Mononuclear cell (primary cell): ENCODE measurements around the gene USP4. TPM values are rescaled to one million over a fixed set of nuclear protein-coding genes. Genes with fewer than 3 reads are reported as not detected.

ENCODE experiments used
- H3K27me3 ChIP-seq: 2 replicates; pipeline ENCODE4 v1.6.0; 2011; ENCODE audit warnings: low read length, control low read depth; ENCODE audit not compliant: insufficient read depth
- H3K4me1 ChIP-seq: 2 replicates; pipeline ENCODE4 v1.5.1; 2011; ENCODE audit warnings: mild to moderate bottlenecking, low read length, control low read depth; ENCODE audit not compliant: insufficient read depth
- H3K4me3 ChIP-seq: 2 replicates; pipeline ENCODE4 v1.5.1; 2011; ENCODE audit warnings: mild to moderate bottlenecking, low read length, moderate library complexity
- H3K9me3 ChIP-seq: 2 replicates; pipeline ENCODE4 v1.5.1; 2011; ENCODE audit warnings: low read depth, mild to moderate bottlenecking, control low read depth, low read length
- total RNA-seq: library from RNA; depleted of rRNA; stranded (reverse); fragments of >200 nt; gene quantifications from one replicate; pipeline ENCODE4 v1.2.3, GENCODE V29; 2012

Gene USP4
- total RNA-seq, 1 donor: 65.2 TPM

DNA sequence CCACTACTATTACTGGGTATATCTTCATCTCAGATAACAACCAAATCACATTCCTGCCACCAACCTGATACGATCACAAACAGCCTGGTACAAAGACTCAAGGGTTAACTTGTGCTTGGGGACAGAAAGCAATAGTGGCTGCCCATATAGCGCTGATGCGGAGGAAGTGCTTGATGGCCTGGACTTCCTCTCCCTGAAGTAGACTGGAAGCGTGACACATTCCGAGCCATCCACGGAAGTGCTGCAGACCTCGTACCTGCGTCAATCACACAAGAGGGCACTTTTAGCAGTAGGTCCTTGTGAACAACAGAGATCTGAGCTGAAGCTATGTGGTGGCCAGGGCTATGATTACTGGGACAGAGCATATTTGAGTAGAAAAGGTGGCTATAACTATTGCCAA is 45.5 kb downstream of the USP4 start:
- Histone ChIP-seq H3K27me3 (no peaks in the 10 kb centered on the region), H3K4me1 (peaks cover 7% of the 10 kb centered on the region), H3K4me3 (no peak overlapping the region), H3K9me3 (no peaks in the 10 kb centered on the region)

DNA sequence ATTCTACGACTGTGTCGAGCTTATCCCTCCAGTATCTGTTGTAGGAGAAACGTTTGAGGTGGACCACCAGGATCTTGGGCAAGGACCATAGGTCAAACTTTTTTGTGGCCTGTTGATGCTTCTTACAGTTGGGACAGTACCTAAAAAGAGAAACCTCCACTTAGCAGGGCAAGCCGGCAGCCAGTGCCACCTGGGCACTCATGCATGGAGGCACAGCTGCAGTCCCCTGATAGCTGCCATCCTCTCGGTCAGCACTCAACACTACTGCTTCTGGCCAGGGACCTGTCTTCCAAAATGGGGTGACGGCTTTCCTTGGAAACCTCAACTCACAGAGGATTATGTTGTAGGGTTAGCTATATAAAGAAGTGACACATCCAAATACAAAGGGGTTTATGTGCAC is 55.9 kb downstream of the USP4 start:
- Histone ChIP-seq H3K4me1 (no peaks in the 10 kb centered on the region), H3K27me3 (no peaks in the 10 kb centered on the region), H3K4me3 (no peak overlapping the region), H3K9me3 (no peaks in the 10 kb centered on the region)

DNA sequence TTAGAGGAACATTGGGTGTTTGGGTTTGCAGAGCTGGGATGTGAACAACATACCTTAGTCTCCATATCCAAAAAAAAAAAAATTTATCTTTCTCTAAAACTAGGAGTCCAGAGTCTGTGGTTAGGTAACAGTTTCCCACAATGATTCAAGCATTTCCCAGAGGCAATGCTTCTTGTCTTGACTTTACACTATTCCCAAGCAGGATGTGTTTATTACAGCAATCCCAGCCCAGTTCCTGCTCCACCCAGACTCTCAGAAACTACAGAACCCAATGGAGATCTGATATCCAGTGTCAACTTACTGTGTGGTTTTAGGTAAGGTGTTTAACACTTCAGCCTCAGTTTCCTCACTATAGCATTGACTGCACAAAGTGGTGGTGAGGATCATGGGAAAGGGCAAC is 60.5 kb downstream of the USP4 start:
- Histone ChIP-seq H3K4me3 (no peak overlapping the region), H3K27me3 (no peaks in the 10 kb centered on the region), H3K4me1 (peaks cover 19% of the 10 kb centered on the region), H3K9me3 (no peaks in the 10 kb centered on the region)

DNA sequence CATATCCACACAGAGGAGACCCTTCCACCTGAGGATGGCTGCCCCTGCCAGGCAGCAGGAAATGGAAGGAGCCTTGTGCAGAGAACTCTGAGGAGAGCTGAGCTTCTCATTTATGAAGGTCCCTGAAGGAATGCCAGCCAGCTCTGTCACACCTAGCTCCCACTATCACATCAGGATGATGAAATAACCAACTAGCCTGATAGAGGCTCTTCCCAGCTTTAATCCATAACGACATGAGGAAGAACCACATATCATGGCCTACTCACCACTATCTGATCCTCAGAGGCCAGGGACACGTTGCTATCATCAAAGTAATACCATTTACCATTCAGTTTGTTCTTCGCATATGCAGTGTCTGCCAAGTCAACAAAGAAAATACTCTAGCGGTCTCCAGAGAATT is 61.3 kb downstream of the USP4 start:
- Histone ChIP-seq H3K9me3 (no peaks in the 10 kb centered on the region), H3K4me3 (no peak overlapping the region), H3K27me3 (no peaks in the 10 kb centered on the region), H3K4me1 (peaks cover 19% of the 10 kb centered on the region)

GRCh38 chr3:49277383-49277775 is 62.5 kb downstream of the USP4 start:
- no peaks in the 10 kb centered on the region for H3K9me3 ChIP-seq
- H3K4me1 ChIP-seq: peaks cover 19% of the 10 kb centered on the region
- H3K27me3 ChIP-seq: no peaks in the 10 kb centered on the region
- H3K4me3 ChIP-seq: peak overlapping the region; percentile 36

GRCh38 chr3:49276475-49277382 is 63.1 kb downstream of the USP4 start, which contains the start of gene C3orf62:
C3orf62 (minus strand) TSS chr3:49277232; CDS start chr3:49276872, 360 bp downstream.
- no peaks in the 10 kb centered on the region for H3K27me3 ChIP-seq
- no peaks in the 10 kb centered on the region for H3K9me3 ChIP-seq
- peak within 1 kb of the TSS; percentile 36 for H3K4me3 ChIP-seq
- peaks cover 19% of the 10 kb centered on the region for H3K4me1 ChIP-seq

- Histone ChIP-seq H3K4me3 (no peak overlapping the region), H3K4me1 (peaks cover 19% of the 10 kb centered on the region), H3K9me3 (no peaks in the 10 kb centered on the region), H3K27me3 (no peaks in the 10 kb centered on the region)
These were observed 65.9 kb downstream of the USP4 start for GRCh38 chr3:49273825-49274532.

- Histone ChIP-seq H3K4me3 (no peak overlapping the region), H3K27me3 (no peaks in the 10 kb centered on the region), H3K4me1 (peaks cover 4% of the 10 kb centered on the region), H3K9me3 (no peaks in the 10 kb centered on the region)
These were observed 68.8 kb downstream of the USP4 start for GRCh38 chr3:49271047-49271446.

- H3K9me3 ChIP-seq: no peaks in the 10 kb centered on the region
- H3K4me1 ChIP-seq: no peaks in the 10 kb centered on the region
- no peak overlapping the region for H3K4me3 ChIP-seq
- no peaks in the 10 kb centered on the region for H3K27me3 ChIP-seq
These were observed 69.7 kb downstream of the USP4 start for GRCh38 chr3:49270156-49270500.

DNA sequence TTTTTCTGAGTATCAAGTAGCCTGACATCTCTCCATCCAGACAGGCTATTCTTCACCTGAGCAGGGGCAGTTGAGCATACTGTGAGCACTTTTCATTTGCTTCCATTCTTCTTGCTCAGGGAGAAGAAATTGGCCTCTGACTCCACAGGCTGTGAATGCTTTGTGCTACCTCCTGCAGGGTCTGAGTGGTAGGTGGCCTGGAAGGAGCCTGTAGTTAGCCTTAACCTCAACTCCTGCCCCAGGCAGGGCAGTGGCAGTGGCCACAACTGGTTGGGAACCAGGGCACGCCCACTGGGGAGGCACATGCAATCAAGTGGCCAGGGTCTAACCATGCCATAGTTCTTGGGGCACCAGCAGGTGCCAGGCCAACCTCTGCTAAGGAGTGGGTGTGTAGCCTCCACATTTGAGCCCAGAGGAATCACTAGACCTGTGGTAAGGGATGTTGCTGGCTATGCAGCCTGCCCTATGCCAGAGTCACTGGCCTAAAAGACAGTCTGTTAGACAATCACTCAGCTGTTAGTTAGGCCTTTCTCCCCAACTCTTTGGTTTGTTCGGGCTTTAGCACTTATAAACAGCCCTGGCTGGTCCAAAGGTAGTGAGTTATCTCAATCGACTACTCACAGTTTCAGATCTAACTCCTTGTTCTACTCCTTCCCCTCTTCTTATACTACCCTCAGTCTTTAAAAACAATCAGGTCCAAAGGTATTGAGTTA is 70.3 kb downstream of the USP4 start:
- Histone ChIP-seq H3K4me3 (no peak overlapping the region), H3K4me1 (no peaks in the 10 kb centered on the region), H3K27me3 (no peaks in the 10 kb centered on the region), H3K9me3 (no peaks in the 10 kb centered on the region)

GRCh38 chr3:49266410-49267095 is 73.3 kb downstream of the USP4 start:
- H3K9me3 ChIP-seq: no peaks in the 10 kb centered on the region
- no peaks in the 10 kb centered on the region for H3K27me3 ChIP-seq
- H3K4me3 ChIP-seq: no peak overlapping the region
- H3K4me1 ChIP-seq: no peaks in the 10 kb centered on the region

DNA sequence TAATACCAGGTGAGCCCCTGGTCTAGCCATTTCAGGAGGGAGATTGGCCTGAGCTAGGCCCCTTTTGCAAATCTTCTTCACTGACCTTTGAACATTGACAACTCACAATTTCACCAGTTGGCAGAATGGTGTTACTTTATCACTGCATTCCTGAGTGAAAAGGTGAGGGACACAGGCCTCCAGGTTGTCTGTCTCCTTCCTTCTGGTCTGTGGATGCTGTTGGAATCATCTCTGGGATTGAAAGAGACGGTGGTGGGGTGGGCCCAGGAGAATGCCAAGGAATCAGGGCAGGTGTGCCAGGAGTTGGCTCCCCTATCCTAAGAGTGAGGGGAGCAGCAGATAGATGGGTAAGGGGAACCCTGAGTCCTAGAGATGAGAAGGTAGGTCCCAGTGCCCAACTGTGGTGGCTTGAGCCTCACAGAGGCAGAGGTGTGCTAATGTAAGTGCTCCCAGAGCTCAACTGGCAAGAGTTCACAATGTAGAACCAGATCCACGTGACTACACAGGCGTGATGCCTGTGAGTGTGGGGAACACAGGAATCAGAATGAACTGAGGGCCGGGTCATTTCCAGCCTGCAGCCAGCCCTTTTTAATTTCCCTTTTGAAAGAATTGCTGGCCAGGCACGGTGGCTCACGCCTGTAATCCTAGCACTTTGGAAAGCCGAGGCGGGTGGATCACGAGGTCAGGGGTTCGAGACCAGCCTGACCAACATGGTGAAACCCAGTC is 74.0 kb downstream of the USP4 start:
- no peaks in the 10 kb centered on the region for H3K9me3 ChIP-seq
- H3K4me3 ChIP-seq: no peak overlapping the region
- H3K4me1 ChIP-seq: no peaks in the 10 kb centered on the region
- H3K27me3 ChIP-seq: no peaks in the 10 kb centered on the region

GRCh38 chr3:49263159-49263889 is 76.5 kb downstream of the USP4 start:
- no peak overlapping the region for H3K4me3 ChIP-seq
- H3K9me3 ChIP-seq: no peaks in the 10 kb centered on the region
- H3K27me3 ChIP-seq: no peaks in the 10 kb centered on the region
- H3K4me1 ChIP-seq: no peaks in the 10 kb centered on the region
